Measurements from ENCODE around the gene ZSWIM3. TPM values are rescaled to one million over a fixed set of nuclear protein-coding genes. Genes with fewer than 3 reads are reported as not detected.

The ZSWIM3 gene
- total and polyA plus RNA-seq, 2 of the 13 experiments (the other 11 are each of a cell fraction or from before 2014, with no cell fraction given), result 5.2 to 5.8 TPM

DNA sequence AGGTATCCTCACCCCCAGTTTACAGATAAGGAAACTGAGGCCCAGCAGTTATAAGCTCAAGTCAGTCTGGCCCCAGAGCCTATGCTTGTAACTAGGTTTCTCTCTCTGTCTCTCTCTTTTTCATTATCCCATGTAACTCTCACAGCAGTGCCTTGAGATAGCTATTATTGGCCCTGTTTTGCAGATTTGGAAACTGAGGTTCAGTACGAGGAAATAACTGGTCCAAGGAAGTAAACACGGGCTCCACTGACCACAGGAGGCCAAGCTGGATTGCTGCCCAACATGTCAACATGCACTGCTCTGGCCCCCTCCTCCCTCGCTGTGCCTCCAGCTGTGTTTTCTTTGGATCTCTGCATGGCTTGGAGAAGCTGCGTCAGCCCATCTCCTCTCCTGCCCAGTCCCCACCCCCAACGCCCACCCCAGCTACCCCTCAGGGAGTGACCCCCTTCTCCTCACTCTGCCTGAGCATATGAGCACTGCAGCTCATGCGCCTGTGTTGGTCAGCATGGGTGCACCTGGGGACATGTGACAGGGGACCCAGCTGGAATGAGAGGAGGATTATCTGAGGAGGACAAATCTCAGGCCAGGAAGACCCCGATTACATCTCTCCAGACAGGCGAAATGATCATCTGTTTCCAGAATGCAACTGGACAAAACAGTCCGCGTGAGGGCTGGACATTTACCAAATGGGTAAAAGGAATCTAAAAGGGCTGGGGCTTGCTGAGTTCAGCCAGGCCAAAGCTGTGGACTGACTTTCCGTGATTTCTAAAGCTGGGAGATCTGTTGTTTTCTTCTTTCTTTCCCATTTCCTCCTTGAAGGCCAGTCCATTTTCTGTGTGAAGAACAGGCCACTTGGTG, 62.4 kb downstream of the ZSWIM3 start (continued):
- TF ChIP-seq SRSF9 (IDR thresholded peaks at IDR 0.05; ENCODE audit: borderline replicate concordance, insufficient read depth, low read depth, low read length, poor library complexity, severe bottlenecking) (no peak), ATF1 (CRISPR knock-in tag; IDR thresholded peaks at IDR 0.05) (no peak), PAWR (CRISPR knock-in tag; IDR thresholded peaks at IDR 0.05; ENCODE audit: borderline replicate concordance) (no peak), ZNF788 (CRISPR knock-in tag; IDR thresholded peaks at IDR 0.05; ENCODE audit: borderline replicate concordance) (peak; percentile 10; the same call in 1 of the 2 replicates), ARHGAP35 (CRISPR knock-in tag; IDR thresholded peaks at IDR 0.05; ENCODE audit: borderline replicate concordance) (no peak), SAP130 (CRISPR knock-in tag; IDR thresholded peaks at IDR 0.05; ENCODE audit: low read depth) (peak; percentile 86), CBFB (CRISPR knock-in tag; IDR thresholded peaks at IDR 0.05) (no peak), ZBTB38 (CRISPR knock-in tag; IDR thresholded peaks at IDR 0.05) (no peak), HDAC2 (CRISPR knock-in tag; IDR thresholded peaks at IDR 0.05) (peak; percentile 49; the same call in 1 of the 2 replicates), ZNF264 (CRISPR knock-in tag; IDR thresholded peaks at IDR 0.05) (no peak), ZNF292 (CRISPR knock-in tag; IDR thresholded peaks at IDR 0.05; ENCODE audit: borderline replicate concordance, low read depth) (peak; percentile 80; the same call in 1 of the 2 replicates), KDM3A (CRISPR knock-in tag; IDR thresholded peaks at IDR 0.05; ENCODE audit: low read depth) (0 out of 2 replicates have a peak, but pooled peaks have one; percentile 49), GATAD2A (CRISPR knock-in tag; IDR thresholded peaks at IDR 0.05) (peak; percentile 59), THAP11 (CRISPR knock-in tag; IDR thresholded peaks at IDR 0.05) (0 out of 2 replicates have a peak, but pooled peaks have one; percentile 42)
- TF ChIP-seq, protein P1, sequence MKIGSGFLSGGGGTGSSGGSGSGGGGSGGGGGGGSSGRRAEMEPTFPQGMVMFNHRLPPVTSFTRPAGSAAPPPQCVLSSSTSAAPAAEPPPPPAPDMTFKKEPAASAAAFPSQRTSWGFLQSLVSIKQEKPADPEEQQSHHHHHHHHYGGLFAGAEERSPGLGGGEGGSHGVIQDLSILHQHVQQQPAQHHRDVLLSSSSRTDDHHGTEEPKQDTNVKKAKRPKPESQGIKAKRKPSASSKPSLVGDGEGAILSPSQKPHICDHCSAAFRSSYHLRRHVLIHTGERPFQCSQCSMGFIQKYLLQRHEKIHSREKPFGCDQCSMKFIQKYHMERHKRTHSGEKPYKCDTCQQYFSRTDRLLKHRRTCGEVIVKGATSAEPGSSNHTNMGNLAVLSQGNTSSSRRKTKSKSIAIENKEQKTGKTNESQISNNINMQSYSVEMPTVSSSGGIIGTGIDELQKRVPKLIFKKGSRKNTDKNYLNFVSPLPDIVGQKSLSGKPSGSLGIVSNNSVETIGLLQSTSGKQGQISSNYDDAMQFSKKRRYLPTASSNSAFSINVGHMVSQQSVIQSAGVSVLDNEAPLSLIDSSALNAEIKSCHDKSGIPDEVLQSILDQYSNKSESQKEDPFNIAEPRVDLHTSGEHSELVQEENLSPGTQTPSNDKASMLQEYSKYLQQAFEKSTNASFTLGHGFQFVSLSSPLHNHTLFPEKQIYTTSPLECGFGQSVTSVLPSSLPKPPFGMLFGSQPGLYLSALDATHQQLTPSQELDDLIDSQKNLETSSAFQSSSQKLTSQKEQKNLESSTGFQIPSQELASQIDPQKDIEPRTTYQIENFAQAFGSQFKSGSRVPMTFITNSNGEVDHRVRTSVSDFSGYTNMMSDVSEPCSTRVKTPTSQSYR (CRISPR knock-in tag; IDR thresholded peaks at IDR 0.05; ENCODE audit: borderline replicate concordance), result peak; percentile 55; the same call in 1 of the 2 replicates

Measured in HepG2 (cell line).